Measurements from ENCODE around the gene ZFP36L1.

The ZFP36L1 gene, protein sequence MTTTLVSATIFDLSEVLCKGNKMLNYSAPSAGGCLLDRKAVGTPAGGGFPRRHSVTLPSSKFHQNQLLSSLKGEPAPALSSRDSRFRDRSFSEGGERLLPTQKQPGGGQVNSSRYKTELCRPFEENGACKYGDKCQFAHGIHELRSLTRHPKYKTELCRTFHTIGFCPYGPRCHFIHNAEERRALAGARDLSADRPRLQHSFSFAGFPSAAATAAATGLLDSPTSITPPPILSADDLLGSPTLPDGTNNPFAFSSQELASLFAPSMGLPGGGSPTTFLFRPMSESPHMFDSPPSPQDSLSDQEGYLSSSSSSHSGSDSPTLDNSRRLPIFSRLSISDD

DNA sequence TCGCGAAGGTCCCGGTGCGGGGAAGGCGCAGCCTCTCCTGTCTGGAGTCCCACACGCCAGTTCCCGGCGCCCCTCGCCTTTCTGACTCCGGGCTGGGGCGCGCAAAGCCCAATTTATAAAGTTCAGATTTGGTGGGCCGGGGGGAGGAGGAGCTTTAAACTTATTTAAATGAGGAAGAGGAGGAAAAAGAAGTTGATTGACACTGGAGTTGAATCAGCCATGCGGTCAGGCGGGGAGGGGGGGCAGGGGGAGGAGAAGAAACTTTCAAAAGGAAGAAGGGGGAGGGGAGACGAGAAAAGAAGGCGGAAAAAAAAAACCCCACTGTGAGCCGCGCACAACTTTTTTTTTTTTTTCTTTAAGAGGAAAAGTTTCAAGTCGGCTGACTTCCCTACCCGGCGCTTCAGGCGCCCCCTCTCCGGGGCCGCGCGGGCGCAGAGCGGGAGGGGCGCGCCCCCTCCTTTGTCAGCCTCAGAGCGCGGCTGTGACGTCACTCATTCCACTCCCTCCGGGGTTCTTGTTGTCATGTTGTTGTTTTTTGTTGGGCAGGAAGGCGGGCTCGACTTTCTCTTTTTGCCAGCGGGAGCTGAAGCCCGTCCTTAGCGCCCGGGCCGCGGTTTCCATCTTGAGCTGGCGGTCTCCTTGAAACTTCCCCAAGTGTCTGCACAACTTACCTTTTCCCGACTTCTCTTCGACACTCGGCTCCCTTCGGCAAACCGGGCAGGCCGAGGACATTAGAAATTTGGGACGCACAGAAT is at the start of gene ZFP36L1:
Gene ZFP36L1 (minus strand): TSS at position 89 of the 755 bp plus-strand sequence. CDS start 129 bp downstream, outside the sequence.
- Histone ChIP-seq H3K4me1 (ENCODE audit: control insufficient read depth, insufficient read depth, low read length) (peaks cover 5% of the 10 kb centered on the region), H3K27ac (ENCODE audit: low read depth, low read length) (peak within 1 kb of the TSS; percentile 100), H3K27me3 (ENCODE audit: control insufficient read depth, insufficient read depth, low read length) (no peaks in the 10 kb centered on the region), H3K4me3 (ENCODE audit: low read length) (peak within 1 kb of the TSS; percentile 92), H3K9ac (ENCODE audit: low read length) (peak within 1 kb of the TSS; percentile 98), H3K36me3 (ENCODE audit: control insufficient read depth, insufficient read depth, low read length) (peaks cover 34% of the 10 kb centered on the region)

GRCh38 chr14:68842298-68842697 is 49.4 kb upstream of the ZFP36L1 start:
- H3K4me3 ChIP-seq (ENCODE audit: low read length), result no peak overlapping the region
- no peaks in the 10 kb centered on the region for H3K36me3 ChIP-seq (ENCODE audit: control insufficient read depth, insufficient read depth, low read length)
- peak overlapping the region; percentile 75 for H3K27ac ChIP-seq (ENCODE audit: low read depth, low read length)
- no peak overlapping the region for H3K9ac ChIP-seq (ENCODE audit: low read length)
- no peaks in the 10 kb centered on the region for H3K27me3 ChIP-seq (ENCODE audit: control insufficient read depth, insufficient read depth, low read length)
- peaks cover 18% of the 10 kb centered on the region for H3K4me1 ChIP-seq (ENCODE audit: control insufficient read depth, insufficient read depth, low read length)

- Histone ChIP-seq H3K4me1 (ENCODE audit: control insufficient read depth, insufficient read depth, low read length) (peaks cover 18% of the 10 kb centered on the region), H3K27ac (ENCODE audit: low read depth, low read length) (peak overlapping the region; percentile 67), H3K36me3 (ENCODE audit: control insufficient read depth, insufficient read depth, low read length) (no peaks in the 10 kb centered on the region), H3K4me3 (ENCODE audit: low read length) (no peak overlapping the region), H3K27me3 (ENCODE audit: control insufficient read depth, insufficient read depth, low read length) (no peaks in the 10 kb centered on the region), H3K9ac (ENCODE audit: low read length) (no peak overlapping the region)
These were observed 48.3 kb upstream of the ZFP36L1 start for GRCh38 chr14:68841016-68841809.

- no peaks in the 10 kb centered on the region for H3K36me3 ChIP-seq (ENCODE audit: control insufficient read depth, insufficient read depth, low read length)
- peaks cover 18% of the 10 kb centered on the region for H3K4me1 ChIP-seq (ENCODE audit: control insufficient read depth, insufficient read depth, low read length)
- no peaks in the 10 kb centered on the region for H3K27me3 ChIP-seq (ENCODE audit: control insufficient read depth, insufficient read depth, low read length)
- no peak overlapping the region for H3K9ac ChIP-seq (ENCODE audit: low read length)
- H3K27ac ChIP-seq (ENCODE audit: low read depth, low read length), result no peak overlapping the region
- no peak overlapping the region for H3K4me3 ChIP-seq (ENCODE audit: low read length)
These were observed 47.6 kb upstream of the ZFP36L1 start for GRCh38 chr14:68840454-68840853.

DNA sequence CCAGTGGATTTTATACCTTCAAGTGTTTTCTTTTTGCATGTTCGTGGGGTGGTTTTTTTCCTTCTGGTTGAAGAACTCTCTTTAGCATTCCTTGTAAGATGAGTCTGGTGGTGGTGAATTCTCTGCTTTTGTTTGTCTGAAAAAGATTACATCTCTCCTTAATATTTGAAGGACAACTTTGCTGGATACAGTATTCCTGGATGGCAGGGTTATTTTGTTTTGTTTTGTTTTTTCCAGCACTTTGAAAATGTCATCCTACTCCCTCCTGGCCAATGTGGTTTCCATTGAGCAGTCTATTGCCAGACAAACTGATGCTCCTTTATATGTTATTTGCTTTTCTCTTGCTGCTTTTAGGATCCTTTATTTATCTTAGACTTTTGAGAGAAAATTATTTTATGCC is 43.2 kb upstream of the ZFP36L1 start:
- no peaks in the 10 kb centered on the region for H3K4me1 ChIP-seq (ENCODE audit: control insufficient read depth, insufficient read depth, low read length)
- H3K27me3 ChIP-seq (ENCODE audit: control insufficient read depth, insufficient read depth, low read length), result no peaks in the 10 kb centered on the region
- H3K4me3 ChIP-seq (ENCODE audit: low read length), result no peak overlapping the region
- no peak overlapping the region for H3K9ac ChIP-seq (ENCODE audit: low read length)
- no peaks in the 10 kb centered on the region for H3K36me3 ChIP-seq (ENCODE audit: control insufficient read depth, insufficient read depth, low read length)
- no peak overlapping the region for H3K27ac ChIP-seq (ENCODE audit: low read depth, low read length)

- no peaks in the 10 kb centered on the region for H3K27me3 ChIP-seq (ENCODE audit: control insufficient read depth, insufficient read depth, low read length)
- no peaks in the 10 kb centered on the region for H3K4me1 ChIP-seq (ENCODE audit: control insufficient read depth, insufficient read depth, low read length)
- H3K4me3 ChIP-seq (ENCODE audit: low read length), result no peak overlapping the region
- H3K27ac ChIP-seq (ENCODE audit: low read depth, low read length), result no peak overlapping the region
- H3K36me3 ChIP-seq (ENCODE audit: control insufficient read depth, insufficient read depth, low read length), result no peaks in the 10 kb centered on the region
- H3K9ac ChIP-seq (ENCODE audit: low read length), result no peak overlapping the region
These were observed 41.9 kb upstream of the ZFP36L1 start for GRCh38 chr14:68834816-68835215.

- H3K27ac ChIP-seq (ENCODE audit: low read depth, low read length), result no peak overlapping the region
- H3K9ac ChIP-seq (ENCODE audit: low read length), result no peak overlapping the region
- H3K36me3 ChIP-seq (ENCODE audit: control insufficient read depth, insufficient read depth, low read length), result no peaks in the 10 kb centered on the region
- no peaks in the 10 kb centered on the region for H3K27me3 ChIP-seq (ENCODE audit: control insufficient read depth, insufficient read depth, low read length)
- H3K4me3 ChIP-seq (ENCODE audit: low read length), result no peak overlapping the region
- H3K4me1 ChIP-seq (ENCODE audit: control insufficient read depth, insufficient read depth, low read length), result no peaks in the 10 kb centered on the region
These were observed 35.8 kb upstream of the ZFP36L1 start for GRCh38 chr14:68828698-68829097.

DNA sequence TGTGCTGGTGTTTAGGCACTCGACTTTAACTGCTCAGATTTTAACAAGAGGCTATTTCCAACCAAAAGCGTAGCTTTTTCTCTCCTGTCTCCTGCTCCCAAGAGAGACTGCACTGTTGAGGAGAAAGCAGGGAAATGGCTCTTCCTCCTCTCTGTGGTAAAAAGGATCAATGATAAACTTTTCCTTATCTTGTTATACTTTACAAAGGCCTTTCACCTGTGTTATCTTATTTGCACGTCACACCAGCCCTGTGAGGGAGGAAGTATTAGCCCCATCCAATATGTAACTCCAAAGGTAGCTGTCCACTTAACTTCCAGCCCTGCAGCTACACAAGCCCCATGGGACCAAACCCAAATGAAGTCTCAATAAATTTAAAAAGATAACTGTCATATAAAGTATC is 32.9 kb upstream of the ZFP36L1 start:
- H3K27me3 ChIP-seq (ENCODE audit: control insufficient read depth, insufficient read depth, low read length), result peaks cover 1% of the 10 kb centered on the region
- H3K4me3 ChIP-seq (ENCODE audit: low read length), result no peak overlapping the region
- no peak overlapping the region for H3K27ac ChIP-seq (ENCODE audit: low read depth, low read length)
- no peak overlapping the region for H3K9ac ChIP-seq (ENCODE audit: low read length)
- H3K36me3 ChIP-seq (ENCODE audit: control insufficient read depth, insufficient read depth, low read length), result no peaks in the 10 kb centered on the region
- H3K4me1 ChIP-seq (ENCODE audit: control insufficient read depth, insufficient read depth, low read length), result no peaks in the 10 kb centered on the region

GRCh38 chr14:68824517-68825347 is 31.9 kb upstream of the ZFP36L1 start:
- no peak overlapping the region for H3K27ac ChIP-seq (ENCODE audit: low read depth, low read length)
- peaks cover 3% of the 10 kb centered on the region for H3K4me1 ChIP-seq (ENCODE audit: control insufficient read depth, insufficient read depth, low read length)

DNA sequence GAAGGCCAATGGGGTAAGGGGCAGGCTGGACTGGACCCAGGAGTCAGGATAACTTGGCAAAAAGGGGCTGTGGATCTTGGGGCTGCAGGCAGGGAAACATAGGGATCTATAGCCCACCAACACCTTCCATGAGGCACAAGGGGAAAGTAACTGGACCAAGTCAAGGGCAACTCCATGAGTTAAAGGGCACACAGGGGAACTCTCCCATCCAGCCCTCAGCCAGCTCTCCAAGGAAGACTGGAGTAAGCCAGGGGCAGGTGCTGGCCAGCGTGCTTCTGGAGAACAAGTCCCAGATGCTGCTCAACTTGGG is 31.3 kb upstream of the ZFP36L1 start:
- Histone ChIP-seq H3K27ac (ENCODE audit: low read depth, low read length) (no peak overlapping the region), H3K9ac (ENCODE audit: low read length) (no peak overlapping the region)

More at GRCh38 chr14:68824517-68825347, 31.9 kb upstream of the ZFP36L1 start:
- peak overlapping the region; percentile 38 for H3K4me3 ChIP-seq (ENCODE audit: low read length)
- H3K9ac ChIP-seq (ENCODE audit: low read length), result no peak overlapping the region
- peaks cover 1% of the 10 kb centered on the region for H3K27me3 ChIP-seq (ENCODE audit: control insufficient read depth, insufficient read depth, low read length)
- no peaks in the 10 kb centered on the region for H3K36me3 ChIP-seq (ENCODE audit: control insufficient read depth, insufficient read depth, low read length)

DNA sequence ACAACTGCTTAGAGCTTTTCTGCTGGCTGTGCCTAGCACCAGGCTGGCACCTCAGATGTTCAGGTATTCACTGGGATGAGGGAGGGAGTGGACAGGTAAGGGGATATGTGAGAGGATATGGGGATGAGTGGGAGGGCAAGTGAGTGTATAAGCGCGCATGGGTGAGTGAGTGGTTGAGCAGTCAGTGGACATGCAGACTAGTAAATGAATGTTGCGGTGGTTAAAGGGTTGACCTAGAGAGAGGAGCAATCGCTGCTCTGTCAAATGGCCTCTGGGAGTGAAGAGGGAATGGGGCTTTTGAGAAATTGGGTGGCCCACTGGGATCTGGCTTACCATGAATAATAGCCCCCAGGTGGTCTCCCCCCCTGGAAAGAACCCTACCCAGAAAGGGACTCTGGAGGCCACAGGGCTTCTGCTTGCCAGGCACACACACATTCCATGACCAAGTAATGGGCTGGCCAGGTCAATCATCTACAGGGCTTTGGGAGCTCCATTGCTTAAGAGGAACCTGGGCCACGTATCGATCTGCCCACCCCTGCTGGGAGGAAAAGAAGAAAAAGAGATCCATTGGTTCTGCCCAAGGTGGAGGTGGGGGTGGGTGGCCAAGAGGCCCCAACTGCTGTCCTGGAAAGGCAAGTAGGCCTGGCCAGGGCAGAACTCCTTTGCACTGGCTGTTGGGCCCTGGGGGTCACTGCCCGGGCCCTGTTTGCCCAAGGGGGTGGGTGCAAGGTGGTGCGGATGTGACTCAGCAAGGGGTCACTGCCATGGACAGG is 30.8 kb upstream of the ZFP36L1 start:
- H3K36me3 ChIP-seq (ENCODE audit: control insufficient read depth, insufficient read depth, low read length), result no peaks in the 10 kb centered on the region
- H3K27ac ChIP-seq (ENCODE audit: low read depth, low read length), result no peak overlapping the region
- H3K4me3 ChIP-seq (ENCODE audit: low read length), result no peak overlapping the region
- peaks cover 7% of the 10 kb centered on the region for H3K4me1 ChIP-seq (ENCODE audit: control insufficient read depth, insufficient read depth, low read length)
- peaks cover 1% of the 10 kb centered on the region for H3K27me3 ChIP-seq (ENCODE audit: control insufficient read depth, insufficient read depth, low read length)
- H3K9ac ChIP-seq (ENCODE audit: low read length), result no peak overlapping the region

More for the DNA sequence above, 31.3 kb upstream of the ZFP36L1 start:
- H3K27me3 ChIP-seq (ENCODE audit: control insufficient read depth, insufficient read depth, low read length), result peaks cover 1% of the 10 kb centered on the region
- H3K4me3 ChIP-seq (ENCODE audit: low read length), result no peak overlapping the region
- H3K36me3 ChIP-seq (ENCODE audit: control insufficient read depth, insufficient read depth, low read length), result no peaks in the 10 kb centered on the region
- H3K4me1 ChIP-seq (ENCODE audit: control insufficient read depth, insufficient read depth, low read length), result peaks cover 6% of the 10 kb centered on the region

Data from rectal smooth muscle tissue (tissue), 1 donor.